Gastroesophageal sphincter (tissue), 4 donors: Measurements from ENCODE around the gene TMEM144. TPM values are rescaled to one million over a fixed set of nuclear protein-coding genes. Genes with fewer than 3 reads are reported as not detected.
"Not testable (repeated sequence)": the region's sequence is repeated elsewhere in the genome, so short reads cannot be mapped to it uniquely, and the experiment has no call there.

Experiments
- ATAC-seq: fragments of 150-250 bp; one replicate; pipeline ENCODE4 v1.9.1; 2016; ENCODE audit warnings: mild to moderate bottlenecking, moderate library complexity
- H3K27ac ChIP-seq, 4 donors: fragments of 200-600 bp; sonication (generic) in 3 of 4; 1 replicate in 3 of 4; 2 replicates in 1 of 4; pipeline ENCODE4 v1.5.1; 2016 to 2019
- H3K27me3 ChIP-seq: fragments of 200-600 bp; sonication (generic); one replicate; pipeline ENCODE4 v1.5.1; 2019
- H3K36me3 ChIP-seq, 2 donors: fragments of 200-600 bp; sonication (generic); one replicate each; pipeline ENCODE4 v1.5.1; 2019; ENCODE audit warnings: control low read depth in 1 of 2
- H3K4me1 ChIP-seq, 3 donors: fragments of 200-600 bp; sonication (generic); 1 replicate in 2 of 3; 2 replicates in 1 of 3; pipeline ENCODE4 v1.5.1; 2016 to 2019; ENCODE audit warnings: control low read depth in 2 of 3
- H3K4me3 ChIP-seq, 2 donors: fragments of 200-600 bp; sonication (generic); one replicate each; pipeline ENCODE4 v1.5.1; 2019; ENCODE audit warnings: mild to moderate bottlenecking in 1 of 2, moderate library complexity in 1 of 2
- H3K9me3 ChIP-seq, 3 donors: fragments of 200-600 bp; sonication (generic); one replicate each; pipeline ENCODE4 v1.5.1; 2017 to 2019; ENCODE audit warnings: control low read depth in 2 of 3
- CTCF ChIP-seq, 4 experiments: fragments of 200-600 bp in 2 of 4; fragments of 450-650 bp in 2 of 4; sonication (generic) in 1 of 4; IDR thresholded peaks; one replicate each; pipeline ENCODE4 v1.5.1; 2017 to 2019; ENCODE audit warnings: antibody characterized with exemption in 4 of 4, mild to moderate bottlenecking in 2 of 4, moderate library complexity in 2 of 4
- EP300 ChIP-seq: sonication (generic); formaldehyde crosslinking; IDR thresholded peaks from one replicate; pipeline ENCODE4 v1.6.1; 2017; ENCODE audit warnings: antibody characterized with exemption, mild to moderate bottlenecking
- POLR2A ChIP-seq, 2 donors: fragments of 450-650 bp; IDR thresholded peaks; one replicate each; pipeline ENCODE4 v1.6.1; 2017; ENCODE audit warnings: antibody characterized with exemption in 2 of 2, mild to moderate bottlenecking in 2 of 2, moderate library complexity in 1 of 2
- POLR2AphosphoS5 ChIP-seq: sonication (generic); formaldehyde crosslinking; IDR thresholded peaks from one replicate; pipeline ENCODE4 v1.6.1; 2017; ENCODE audit warnings: antibody characterized with exemption
- WGBS, 2 donors: methylation state at CpG; one replicate each; pipeline ENCODE4 v1.1.5; 2018; ENCODE audit warnings: low coverage in 1 of 2; 5-methylcytosine and 5-hydroxymethylcytosine counted together
- total RNA-seq, 4 donors: library from RNA; depleted of rRNA; stranded (reverse); fragments of >200 nt; gene quantifications; one replicate each; pipeline ENCODE4 v1.1.0, GENCODE V29; 2016

Gene TMEM144
- total RNA-seq, 4 donors from 2014 or later: 3.9 to 13.4 (median 6.3) TPM

GRCh38 chr4:158217763-158218162, 7.5 kb downstream of the TMEM144 start:
- no peak for TF ChIP-seq EP300
- TF ChIP-seq POLR2A (IDR thresholded peaks at IDR 0.05): no peak
- no peak for TF ChIP-seq CTCF (IDR thresholded peaks at IDR 0.05)
- no peak for TF ChIP-seq POLR2AphosphoS5
- Histone ChIP-seq H3K4me3 (no peak overlapping the region), H3K36me3 (no peaks in the 10 kb centered on the region), H3K27me3 (no peaks in the 10 kb centered on the region), H3K27ac (no peak overlapping the region), H3K9me3 (no peaks in the 10 kb centered on the region), H3K4me1 (no peaks in the 10 kb centered on the region)
- ATAC-seq: no peak
- 61 to 76% methylated on average over 5 of the region's 5 CpGs for WGBS, 2 donors

- TF ChIP-seq EP300: no peak
- no peak for TF ChIP-seq CTCF (IDR thresholded peaks at IDR 0.05)
- TF ChIP-seq POLR2AphosphoS5: no peak
- TF ChIP-seq POLR2A (IDR thresholded peaks at IDR 0.05): no peak
- WGBS, 2 donors: 91 to 100% methylated on average over 1 of the region's 1 CpG
- Histone ChIP-seq H3K27me3 (no peaks in the 10 kb centered on the region), H3K27ac (no peak overlapping the region), H3K9me3 (no peaks in the 10 kb centered on the region), H3K4me3 (no peak overlapping the region), H3K36me3 (no peaks in the 10 kb centered on the region), H3K4me1 (no peaks in the 10 kb centered on the region)
- ATAC-seq: no peak
Measured at GRCh38 chr4:158219623-158220022, 9.3 kb downstream of the TMEM144 start.

GRCh38 chr4:158224318-158224717, 14.0 kb downstream of the TMEM144 start:
- ATAC-seq, H3K27me3 ChIP-seq, H3K4me1 ChIP-seq, H3K4me3 ChIP-seq, H3K36me3 ChIP-seq, H3K27ac ChIP-seq, H3K9me3 ChIP-seq: not testable (repeated sequence)
- 93 to 95% methylated on average over 4 of the region's 4 CpGs for WGBS, 2 donors

GRCh38 chr4:158224999-158225398, 14.7 kb downstream of the TMEM144 start:
- not testable (repeated sequence) for ATAC-seq, H3K27ac ChIP-seq, H3K9me3 ChIP-seq, H3K27me3 ChIP-seq, H3K4me1 ChIP-seq, H3K36me3 ChIP-seq, H3K4me3 ChIP-seq
- WGBS, 2 donors: 76 to 83% methylated on average over 2 of the region's 2 CpGs

GRCh38 chr4:158227880-158228279, 17.6 kb downstream of the TMEM144 start:
- H3K4me3 ChIP-seq, H3K9me3 ChIP-seq, H3K4me1 ChIP-seq, H3K36me3 ChIP-seq, ATAC-seq, H3K27me3 ChIP-seq, H3K27ac ChIP-seq: not testable (repeated sequence)
- 86 to 94% methylated on average over 4 to 5 of the region's 5 CpGs for WGBS, 2 donors

- not testable (repeated sequence) for ATAC-seq, H3K4me3 ChIP-seq, H3K27me3 ChIP-seq, H3K9me3 ChIP-seq, H3K4me1 ChIP-seq, H3K27ac ChIP-seq, H3K36me3 ChIP-seq
- WGBS, 2 donors: 84 to 97% methylated on average over 3 to 6 of the region's 17 CpGs
Measured at GRCh38 chr4:158228399-158228798, 18.1 kb downstream of the TMEM144 start.

GRCh38 chr4:158229768-158230167, 19.5 kb downstream of the TMEM144 start:
- ATAC-seq: no peak
- WGBS, 2 donors: 90 to 100% methylated on average over 1 to 2 of the region's 5 CpGs
- no peak for TF ChIP-seq POLR2AphosphoS5
- Histone ChIP-seq H3K4me3 (no peak overlapping the region), H3K9me3 (no peaks in the 10 kb centered on the region), H3K36me3 (no peaks in the 10 kb centered on the region), H3K4me1 (no peaks in the 10 kb centered on the region), H3K27ac (no peak overlapping the region), H3K27me3 (no peaks in the 10 kb centered on the region)

GRCh38 chr4:158234671-158235070, 24.4 kb downstream of the TMEM144 start:
- no peak for ATAC-seq
- no peaks in the 10 kb centered on the region for H3K4me1 ChIP-seq
- TF ChIP-seq POLR2A (IDR thresholded peaks at IDR 0.05) (no peak), CTCF (IDR thresholded peaks at IDR 0.05) (no peak), POLR2AphosphoS5 (no peak), EP300 (no peak)
- H3K27me3 ChIP-seq: no peaks in the 10 kb centered on the region
- H3K36me3 ChIP-seq: no peaks in the 10 kb centered on the region
- H3K27ac ChIP-seq: no peak overlapping the region
- no peaks in the 10 kb centered on the region for H3K9me3 ChIP-seq
- H3K4me3 ChIP-seq: no peak overlapping the region
- 87 to 93% methylated on average over 4 of the region's 4 CpGs for WGBS, 2 donors
